Measurements from ENCODE around the gene CLDN9.

The CLDN9 gene

DNA sequence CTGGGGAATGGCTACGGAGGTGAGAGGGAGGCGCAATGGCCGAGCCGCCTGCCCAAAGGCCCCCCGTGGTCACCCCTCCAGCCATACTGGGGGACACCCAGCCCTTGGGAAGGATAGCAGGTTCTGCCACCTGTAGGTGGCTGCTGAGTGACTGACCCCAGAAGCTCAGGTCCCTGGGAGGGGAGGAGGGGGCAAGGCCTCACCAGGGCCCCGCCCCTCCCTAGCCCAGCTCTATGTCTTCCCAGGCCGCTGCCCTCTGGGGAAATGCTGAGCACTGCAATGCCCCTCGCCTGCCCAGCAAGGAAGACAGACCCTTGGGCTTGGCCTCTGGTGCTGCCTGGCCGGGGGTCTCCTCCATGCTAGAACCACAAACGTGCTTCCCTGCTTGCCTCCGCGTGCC is 11.4 kb upstream of the CLDN9 start:
- Histone ChIP-seq H3K27ac (no peak overlapping the region), H3K36me3 (no peaks in the 10 kb centered on the region), H3K9me3 (ENCODE audit: severe bottlenecking) (no peaks in the 10 kb centered on the region), H3K4me3 (ENCODE audit: low read depth, low read length) (no peak overlapping the region), H3K27me3 (ENCODE audit: insufficient read depth, low read depth, severe bottlenecking) (no peaks in the 10 kb centered on the region)
- TF ChIP-seq, protein P1, sequence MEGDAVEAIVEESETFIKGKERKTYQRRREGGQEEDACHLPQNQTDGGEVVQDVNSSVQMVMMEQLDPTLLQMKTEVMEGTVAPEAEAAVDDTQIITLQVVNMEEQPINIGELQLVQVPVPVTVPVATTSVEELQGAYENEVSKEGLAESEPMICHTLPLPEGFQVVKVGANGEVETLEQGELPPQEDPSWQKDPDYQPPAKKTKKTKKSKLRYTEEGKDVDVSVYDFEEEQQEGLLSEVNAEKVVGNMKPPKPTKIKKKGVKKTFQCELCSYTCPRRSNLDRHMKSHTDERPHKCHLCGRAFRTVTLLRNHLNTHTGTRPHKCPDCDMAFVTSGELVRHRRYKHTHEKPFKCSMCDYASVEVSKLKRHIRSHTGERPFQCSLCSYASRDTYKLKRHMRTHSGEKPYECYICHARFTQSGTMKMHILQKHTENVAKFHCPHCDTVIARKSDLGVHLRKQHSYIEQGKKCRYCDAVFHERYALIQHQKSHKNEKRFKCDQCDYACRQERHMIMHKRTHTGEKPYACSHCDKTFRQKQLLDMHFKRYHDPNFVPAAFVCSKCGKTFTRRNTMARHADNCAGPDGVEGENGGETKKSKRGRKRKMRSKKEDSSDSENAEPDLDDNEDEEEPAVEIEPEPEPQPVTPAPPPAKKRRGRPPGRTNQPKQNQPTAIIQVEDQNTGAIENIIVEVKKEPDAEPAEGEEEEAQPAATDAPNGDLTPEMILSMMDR (IDR thresholded peaks at IDR 0.05; ENCODE audit: low read depth, low read length): 0 out of 2 replicates have a peak, but pooled peaks have one; percentile 15
- DNase-seq: peak; percentile 42

DNA sequence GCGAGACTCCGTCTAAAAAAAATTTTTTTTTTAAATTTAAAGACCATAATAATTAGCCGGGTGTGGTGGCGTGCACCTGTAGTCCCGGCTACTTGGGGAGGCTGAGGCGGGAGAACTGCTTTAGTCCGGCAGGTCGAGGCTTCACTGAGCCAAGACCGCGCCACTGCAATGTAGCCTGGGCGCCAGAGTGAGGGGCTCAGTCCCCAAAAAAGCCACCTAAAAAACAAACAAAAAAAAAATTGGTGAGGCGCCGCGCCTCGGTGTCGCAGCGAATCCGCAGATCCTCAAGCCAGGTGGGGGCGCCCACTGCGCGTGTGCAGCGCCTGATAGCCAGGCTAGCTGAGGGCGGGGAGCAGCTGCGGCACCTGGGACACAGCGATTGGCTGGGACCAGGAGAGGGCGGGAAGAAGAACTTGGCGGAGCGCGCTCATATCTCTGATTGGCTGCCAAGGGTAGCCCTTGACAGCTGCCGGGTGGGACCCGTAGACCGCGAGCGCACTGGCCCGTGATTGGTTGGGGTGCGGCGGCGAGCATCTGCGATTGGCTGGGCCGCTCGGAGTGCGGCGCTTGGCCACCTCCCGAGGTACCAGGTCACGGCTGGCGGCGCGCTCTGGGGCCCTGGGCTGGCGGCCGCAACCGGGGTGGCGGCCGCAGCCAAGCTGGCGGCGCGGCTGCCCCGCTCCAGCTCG is 9.0 kb upstream of the CLDN9 start:
- no peaks in the 10 kb centered on the region for H3K9me3 ChIP-seq (ENCODE audit: severe bottlenecking)
- H3K4me3 ChIP-seq (ENCODE audit: low read depth, low read length): no peak overlapping the region
- DNase-seq: peak; percentile 99
- no peak overlapping the region for H3K27ac ChIP-seq
- H3K27me3 ChIP-seq (ENCODE audit: insufficient read depth, low read depth, severe bottlenecking): no peaks in the 10 kb centered on the region
- TF ChIP-seq, protein P1 (IDR thresholded peaks at IDR 0.05; ENCODE audit: low read depth, low read length): peak; percentile 61
- no peaks in the 10 kb centered on the region; the same call in 1 of the 2 replicates for H3K36me3 ChIP-seq

DNA sequence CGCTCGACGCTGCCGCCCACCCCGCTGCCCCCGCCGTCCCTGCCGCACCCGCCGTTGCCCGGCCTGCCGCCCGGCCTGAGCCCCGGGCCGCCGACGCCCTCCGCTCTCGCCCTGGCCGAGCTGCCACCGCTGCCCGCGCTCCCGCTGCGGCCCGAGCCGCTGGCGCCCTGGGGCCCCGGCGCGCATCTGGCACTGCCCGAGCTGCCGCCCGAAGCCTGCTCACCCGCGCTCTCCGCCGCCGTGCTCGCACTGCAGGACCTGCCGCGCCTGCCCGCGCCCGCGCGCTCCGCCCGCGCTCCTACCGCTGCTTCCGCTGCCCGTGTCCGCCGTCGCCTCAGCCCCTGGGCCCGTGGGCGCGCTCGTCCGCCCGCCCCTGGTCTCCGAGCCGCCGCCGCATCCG is 8.4 kb upstream of the CLDN9 start:
- Histone ChIP-seq H3K27me3 (ENCODE audit: insufficient read depth, low read depth, severe bottlenecking) (no peaks in the 10 kb centered on the region), H3K27ac (no peak overlapping the region), H3K4me3 (ENCODE audit: low read depth, low read length) (no peak overlapping the region), H3K9me3 (ENCODE audit: severe bottlenecking) (no peaks in the 10 kb centered on the region), H3K36me3 (no peaks in the 10 kb centered on the region; the same call in 1 of the 2 replicates)
- TF ChIP-seq, protein P1 (IDR thresholded peaks at IDR 0.05; ENCODE audit: low read depth, low read length): no peak
- DNase-seq: no peak

DNA sequence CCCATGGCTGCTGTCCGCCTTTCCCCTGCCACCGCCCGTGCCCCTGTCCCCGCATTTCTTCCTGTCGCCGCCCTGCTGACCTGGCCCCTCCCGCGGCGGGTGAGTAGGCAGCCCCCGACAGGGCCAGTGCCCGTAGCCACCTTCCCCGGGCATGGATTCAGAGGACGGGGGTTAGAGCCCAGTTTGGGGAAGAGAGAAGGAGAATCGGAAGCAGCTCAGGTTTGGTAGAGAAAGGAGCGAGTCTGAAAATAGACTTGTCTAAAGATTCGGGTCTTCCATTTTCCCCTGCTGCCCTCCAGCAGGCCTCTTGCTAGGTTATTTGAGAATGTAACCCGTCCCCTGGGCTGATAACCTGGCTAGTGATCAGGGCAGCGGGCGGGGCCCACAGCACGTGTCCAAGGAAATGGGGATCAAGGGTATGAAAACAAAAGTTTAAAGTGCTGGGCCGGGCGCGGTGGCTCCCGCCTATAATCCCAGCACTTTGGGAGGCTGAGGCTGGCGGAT is 7.9 kb upstream of the CLDN9 start:
- Histone ChIP-seq H3K9me3 (ENCODE audit: severe bottlenecking) (no peaks in the 10 kb centered on the region), H3K36me3 (no peaks in the 10 kb centered on the region; the same call in 1 of the 2 replicates), H3K27me3 (ENCODE audit: insufficient read depth, low read depth, severe bottlenecking) (no peaks in the 10 kb centered on the region), H3K4me3 (ENCODE audit: low read depth, low read length) (peak overlapping the region; percentile 47), H3K27ac (peak overlapping the region; percentile 12; the same call in 1 of the 2 replicates)
- TF ChIP-seq, protein P1 (IDR thresholded peaks at IDR 0.05; ENCODE audit: low read depth, low read length): no peak
- DNase-seq: peak; percentile 42

DNA sequence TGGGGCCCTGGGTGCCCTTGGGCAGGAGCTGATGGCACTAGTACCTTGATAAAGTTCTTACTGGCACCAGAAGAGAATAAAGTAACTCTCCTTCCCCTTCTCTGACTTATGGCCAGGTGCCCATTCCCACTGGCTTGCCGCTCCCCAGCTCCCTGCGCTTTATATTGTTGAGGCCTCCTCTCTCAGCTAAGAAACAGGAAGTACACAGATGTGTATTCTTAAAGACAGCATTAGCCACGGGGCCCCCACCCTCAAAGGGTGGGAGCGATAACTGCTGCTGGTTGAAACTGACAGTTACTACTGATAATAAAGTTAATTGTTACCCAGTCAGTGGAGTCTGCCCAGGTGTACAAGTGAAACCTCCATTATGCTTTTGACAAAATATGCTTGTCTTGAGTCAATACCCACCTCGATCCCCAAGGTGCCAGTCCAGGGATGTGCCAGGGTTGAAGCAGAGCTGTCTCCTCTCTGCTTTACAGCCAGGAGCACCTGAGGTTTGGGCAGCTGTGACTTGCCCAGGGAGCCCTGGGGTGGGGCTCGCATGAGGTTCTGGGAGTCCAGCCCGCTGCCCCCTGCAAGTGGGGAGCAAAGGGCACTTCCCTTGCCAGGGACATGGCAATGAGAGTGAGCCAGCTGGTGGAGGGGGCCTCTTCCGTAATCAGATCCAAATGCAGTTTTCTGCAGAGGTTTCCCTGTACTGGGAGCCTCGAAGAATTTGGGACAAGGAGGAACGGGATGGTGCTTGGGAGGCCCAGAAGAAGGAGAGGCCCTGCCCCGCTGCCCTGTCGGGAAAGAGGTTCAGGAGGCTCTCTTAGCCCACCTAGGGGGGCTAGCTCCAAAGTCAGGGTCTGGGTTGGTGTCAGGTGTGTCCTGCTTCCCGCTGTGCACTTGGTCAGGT is 5.4 kb upstream of the CLDN9 start:
- no peak for DNase-seq
- H3K9me3 ChIP-seq (ENCODE audit: severe bottlenecking): no peaks in the 10 kb centered on the region
- H3K36me3 ChIP-seq: no peaks in the 10 kb centered on the region; the same call in 1 of the 2 replicates
- H3K27ac ChIP-seq: peak overlapping the region; percentile 56
- TF ChIP-seq, protein P1 (IDR thresholded peaks at IDR 0.05; ENCODE audit: low read depth, low read length): no peak
- H3K27me3 ChIP-seq (ENCODE audit: insufficient read depth, low read depth, severe bottlenecking): no peaks in the 10 kb centered on the region
- H3K4me3 ChIP-seq (ENCODE audit: low read depth, low read length): no peak overlapping the region

Measured in WERI-Rb-1 (cell line).